SK-N-MC (cell line): ENCODE measurements around the gene CCL7.

ENCODE experiments used
- DNase-seq: peaks from one replicate; pipeline ENCODE4 v3.0.0-alpha.2; 2011; ENCODE audit warnings: low read depth, low spot score
- H3K27ac ChIP-seq: fragments of 200-600 bp; sonication (generic); 2 replicates; pipeline ENCODE4 v1.5.1; 2016; ENCODE audit warnings: mixed run types
- H3K36me3 ChIP-seq: fragments of 200-600 bp; sonication (generic); 2 replicates; pipeline ENCODE4 v1.6.1; 2017; ENCODE audit warnings: antibody characterized with exemption, low read length, mixed read lengths; ENCODE audit not compliant: insufficient read depth
- H3K4me3 ChIP-seq: fragments of 200-600 bp; sonication (generic); 2 replicates; pipeline ENCODE4 v1.5.1; 2016
- H3K9ac ChIP-seq: fragments of 200-600 bp; sonication (generic); 2 replicates; pipeline ENCODE4 v1.8.0; 2017; ENCODE audit warnings: mixed run types, mixed read lengths; ENCODE audit not compliant: insufficient read length
- H3K9me3 ChIP-seq: fragments of 200-600 bp; sonication (generic); 2 replicates; pipeline ENCODE4 v1.6.1; 2017; ENCODE audit warnings: low read depth, mild to moderate bottlenecking, antibody characterized with exemption, low read length, moderate library complexity, mixed read lengths
- EZH2 ChIP-seq: fragments of 200-600 bp; sonication (generic); IDR thresholded peaks from one replicate; pipeline ENCODE4 v1.6.1; 2017; ENCODE audit warnings: antibody characterized with exemption
- FOXP2 ChIP-seq: optimal IDR thresholded peaks from 2 replicates; pipeline ENCODE3; 2011; ENCODE audit warnings: mild to moderate bottlenecking, moderate library complexity; ENCODE audit not compliant: insufficient read depth; ENCODE audit errors: extremely low read length, control extremely low read depth
- POLR2AphosphoS5 ChIP-seq: IDR thresholded peaks from 2 replicates; pipeline ENCODE4 v1.6.1; 2012; ENCODE audit warnings: mild to moderate bottlenecking, low read depth, low read length, borderline replicate concordance

The CCL7 gene

GRCh38 chr17:34243364-34244320 is 26.4 kb upstream of the CCL7 start:
- Histone ChIP-seq H3K36me3 (no peaks in the 10 kb centered on the region), H3K9me3 (no peaks in the 10 kb centered on the region), H3K27ac (no peak overlapping the region), H3K4me3 (no peak overlapping the region), H3K9ac (no peak overlapping the region)
- DNase-seq = no peak
- TF ChIP-seq FOXP2 (no peak), EZH2 (no peak), POLR2AphosphoS5 (no peak)

GRCh38 chr17:34245351-34245905 is 24.6 kb upstream of the CCL7 start:
- Histone ChIP-seq H3K4me3 (no peak overlapping the region), H3K27ac (no peak overlapping the region), H3K36me3 (no peaks in the 10 kb centered on the region), H3K9me3 (no peaks in the 10 kb centered on the region), H3K9ac (no peak overlapping the region)
- TF ChIP-seq FOXP2 (no peak), POLR2AphosphoS5 (no peak), EZH2 (no peak)
- DNase-seq = no peak

- no peak for DNase-seq
- H3K27ac ChIP-seq = no peak overlapping the region
- no peaks in the 10 kb centered on the region for H3K36me3 ChIP-seq
- no peak overlapping the region for H3K9ac ChIP-seq
- no peaks in the 10 kb centered on the region for H3K9me3 ChIP-seq
- H3K4me3 ChIP-seq = no peak overlapping the region
- TF ChIP-seq POLR2AphosphoS5 = no peak
- no peak for TF ChIP-seq EZH2
- no peak for TF ChIP-seq FOXP2
Observed at GRCh38 chr17:34246446-34246845, 23.6 kb upstream of the CCL7 start.

- Histone ChIP-seq H3K36me3 (no peaks in the 10 kb centered on the region), H3K9me3 (no peaks in the 10 kb centered on the region), H3K4me3 (no peak overlapping the region), H3K9ac (no peak overlapping the region), H3K27ac (no peak overlapping the region)
- no peak for DNase-seq
- no peak for TF ChIP-seq POLR2AphosphoS5
- no peak for TF ChIP-seq FOXP2
- no peak for TF ChIP-seq EZH2
Observed at GRCh38 chr17:34246881-34247280, 23.1 kb upstream of the CCL7 start.

- no peak overlapping the region for H3K9ac ChIP-seq
- no peak for DNase-seq
- H3K36me3 ChIP-seq = no peaks in the 10 kb centered on the region
- H3K27ac ChIP-seq = no peak overlapping the region
- no peaks in the 10 kb centered on the region for H3K9me3 ChIP-seq
- no peak overlapping the region for H3K4me3 ChIP-seq
- TF ChIP-seq FOXP2 (no peak), EZH2 (no peak), POLR2AphosphoS5 (no peak)
Observed at GRCh38 chr17:34248511-34249024, 21.5 kb upstream of the CCL7 start.

GRCh38 chr17:34249061-34249460 is 21.0 kb upstream of the CCL7 start:
- no peaks in the 10 kb centered on the region for H3K36me3 ChIP-seq

GRCh38 chr17:34249478-34249877 is 20.5 kb upstream of the CCL7 start:
- Histone ChIP-seq H3K4me3 (no peak overlapping the region), H3K9ac (no peak overlapping the region), H3K36me3 (no peaks in the 10 kb centered on the region), H3K9me3 (no peaks in the 10 kb centered on the region), H3K27ac (no peak overlapping the region)
- DNase-seq = no peak
- TF ChIP-seq FOXP2 = no peak
- no peak for TF ChIP-seq POLR2AphosphoS5
- TF ChIP-seq EZH2 = no peak

More at GRCh38 chr17:34249061-34249460, 21.0 kb upstream of the CCL7 start:
- H3K9ac ChIP-seq = no peak overlapping the region
- DNase-seq = no peak
- no peaks in the 10 kb centered on the region for H3K9me3 ChIP-seq
- no peak overlapping the region for H3K4me3 ChIP-seq
- TF ChIP-seq POLR2AphosphoS5 (no peak), FOXP2 (no peak), EZH2 (no peak)
- H3K27ac ChIP-seq = no peak overlapping the region

- no peaks in the 10 kb centered on the region for H3K36me3 ChIP-seq
- no peak for TF ChIP-seq POLR2AphosphoS5
- no peak for TF ChIP-seq FOXP2
- TF ChIP-seq EZH2 = no peak
- no peak overlapping the region for H3K27ac ChIP-seq
- no peak overlapping the region for H3K9ac ChIP-seq
- DNase-seq = no peak
- no peak overlapping the region for H3K4me3 ChIP-seq
- no peaks in the 10 kb centered on the region for H3K9me3 ChIP-seq
Observed at GRCh38 chr17:34251186-34251585, 18.8 kb upstream of the CCL7 start.

- H3K9me3 ChIP-seq = no peaks in the 10 kb centered on the region
- H3K27ac ChIP-seq = no peak overlapping the region
- no peaks in the 10 kb centered on the region for H3K36me3 ChIP-seq
- no peak overlapping the region for H3K9ac ChIP-seq
- DNase-seq = no peak
- no peak overlapping the region for H3K4me3 ChIP-seq
- TF ChIP-seq POLR2AphosphoS5 = no peak
- no peak for TF ChIP-seq EZH2
- TF ChIP-seq FOXP2 = no peak
Observed at GRCh38 chr17:34252095-34252443, 18.0 kb upstream of the CCL7 start.
